ENCODE results near the gene LRRC8E. TPM values are rescaled to one million over a fixed set of nuclear protein-coding genes. Genes with fewer than 3 reads are reported as not detected.

LRRC8E gene
- total RNA-seq, 4 donors from 2014 or later = 0.15 to 2.1 TPM; not detected in 2

- intact Hi-C loops (cut with DNase I; ENCODE audit: low total_unique reads) = no loop called here
- H3K4me1 ChIP-seq = no peaks in the 10 kb centered on the region
- no peak overlapping the region for H3K4me3 ChIP-seq
- no peak for TF ChIP-seq POLR2A (IDR thresholded peaks at IDR 0.05)
- TF ChIP-seq CTCF (IDR thresholded peaks at IDR 0.05) = no peak
- no peaks in the 10 kb centered on the region for H3K27me3 ChIP-seq
- no peak overlapping the region for H3K27ac ChIP-seq
- no peak for DNase-seq
- no peaks in the 10 kb centered on the region for H3K9me3 ChIP-seq
- H3K36me3 ChIP-seq = no peaks in the 10 kb centered on the region
Measured at GRCh38 chr19:7894612-7895309, 6.5 kb downstream of the LRRC8E start.

GRCh38 chr19:7895565-7895964 lies 7.3 kb downstream of the LRRC8E start:
- intact Hi-C loops (cut with DNase I; ENCODE audit: low total_unique reads) = no loop called here
- TF ChIP-seq CTCF (IDR thresholded peaks at IDR 0.05) (no peak), POLR2A (IDR thresholded peaks at IDR 0.05) (no peak)
- Histone ChIP-seq H3K9me3 (no peaks in the 10 kb centered on the region), H3K27ac (no peak overlapping the region), H3K27me3 (no peaks in the 10 kb centered on the region), H3K4me1 (no peaks in the 10 kb centered on the region), H3K4me3 (no peak overlapping the region), H3K36me3 (no peaks in the 10 kb centered on the region)
- DNase-seq = no peak

- no peak for TF ChIP-seq CTCF (IDR thresholded peaks at IDR 0.05)
- TF ChIP-seq POLR2A (IDR thresholded peaks at IDR 0.05) = no peak
- no peaks in the 10 kb centered on the region for H3K4me1 ChIP-seq
- no peak overlapping the region for H3K27ac ChIP-seq
- no peak overlapping the region for H3K4me3 ChIP-seq
- intact Hi-C loops (cut with DNase I; ENCODE audit: low total_unique reads) = no loop called here
- no peaks in the 10 kb centered on the region for H3K36me3 ChIP-seq
- no peaks in the 10 kb centered on the region for H3K27me3 ChIP-seq
- H3K9me3 ChIP-seq = no peaks in the 10 kb centered on the region
- no peak for DNase-seq
Measured at GRCh38 chr19:7897292-7897691, 9.0 kb downstream of the LRRC8E start.

DNA sequence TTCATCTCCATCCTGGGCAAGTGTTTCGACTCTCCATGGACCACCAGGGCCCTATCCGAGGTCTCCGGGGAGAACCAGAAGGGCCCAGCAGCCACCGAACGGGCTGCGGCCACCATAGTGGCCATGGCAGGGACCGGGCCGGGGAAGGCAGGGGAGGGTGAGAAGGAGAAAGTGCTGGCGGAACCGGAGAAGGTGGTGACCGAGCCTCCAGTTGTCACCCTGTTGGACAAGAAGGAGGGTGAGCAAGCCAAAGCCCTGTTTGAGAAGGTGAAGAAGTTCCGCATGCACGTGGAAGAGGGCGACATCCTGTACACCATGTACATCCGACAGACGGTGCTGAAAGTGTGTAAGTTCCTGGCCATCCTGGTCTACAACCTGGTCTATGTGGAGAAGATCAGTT lies 10.7 kb downstream of the LRRC8E start:
- Histone ChIP-seq H3K4me1 (peaks cover 0 to 4% of the 10 kb centered on the region in 2 donors), H3K27ac (no peak overlapping the region), H3K36me3 (no peaks in the 10 kb centered on the region), H3K4me3 (no peak overlapping the region), H3K9me3 (no peaks in the 10 kb centered on the region), H3K27me3 (no peaks in the 10 kb centered on the region)
- intact Hi-C loops (cut with DNase I; ENCODE audit: low total_unique reads) = no loop called here
- TF ChIP-seq CTCF (IDR thresholded peaks at IDR 0.05) = no peak
- no peak for TF ChIP-seq POLR2A (IDR thresholded peaks at IDR 0.05)
- DNase-seq = no peak

GRCh38 chr19:7899751-7900378 lies 11.6 kb downstream of the LRRC8E start:
- Histone ChIP-seq H3K4me3 (no peak overlapping the region), H3K27me3 (no peaks in the 10 kb centered on the region), H3K27ac (no peak overlapping the region), H3K4me1 (peaks cover 3 to 8% of the 10 kb centered on the region in 2 donors), H3K9me3 (no peaks in the 10 kb centered on the region), H3K36me3 (no peaks in the 10 kb centered on the region)
- no peak for DNase-seq
- intact Hi-C loops (cut with DNase I; ENCODE audit: low total_unique reads) = no loop called here
- TF ChIP-seq POLR2A (IDR thresholded peaks at IDR 0.05) (no peak), CTCF (IDR thresholded peaks at IDR 0.05) (no peak)

Data from uterus (tissue), 4 donors.